B cell (primary cell): Measurements from ENCODE around the gene PTPRN2. TPM values are rescaled to one million over a fixed set of nuclear protein-coding genes. Genes with fewer than 3 reads are reported as not detected.

Experiments used
- ATAC-seq: fragments of 200-7000 bp; cut with Tn5 transposase; one replicate; pipeline ENCODE4 v1.10.0; 2021; ENCODE audit warnings: low read depth, mild to moderate bottlenecking, moderate number of reproducible peaks, moderate library complexity
- CTCF ChIA-PET: fragments of 350-600 bp; sonication (Branson Sonifier 250); formaldehyde crosslinking; loops from one replicate; lab custom pipeline; 2021; ENCODE audit warnings: antibody characterized with exemption, inconsistent platforms; lab: Charles Lee
- POLR2A ChIA-PET: fragments of 350-600 bp; sonication (Branson Sonifier 250); formaldehyde crosslinking; loops from one replicate; lab custom pipeline; 2021; ENCODE audit warnings: antibody characterized with exemption; lab: Charles Lee
- DNase-seq: peaks from one replicate; pipeline ENCODE4 v3.0.0; 2013
- H2AFZ ChIP-seq: 2 replicates; pipeline ENCODE4 v1.6.1; 2012; ENCODE audit warnings: mild to moderate bottlenecking, low read depth, low read length; ENCODE audit not compliant: insufficient read depth, poor library complexity, severe bottlenecking
- H3K27ac ChIP-seq, 2 donors: 1 replicate in 1 of 2; 2 replicates in 1 of 2; pipeline ENCODE4 v1.5.1; 2012 to 2013; ENCODE audit warnings: low read length in 2 of 2, mild to moderate bottlenecking in 2 of 2, moderate library complexity in 1 of 2
- H3K27me3 ChIP-seq, 4 experiments: fragments of 200-600 bp in 1 of 4; sonication (generic) in 1 of 4; replicated peaks in 1 of 4; 1 replicate in 2 of 4; 2 replicates in 2 of 4; pipeline versions ENCODE4 v1.6.1 to v1.7.0; 2013 to 2016; ENCODE audit warnings: low read length in 3 of 4, mild to moderate bottlenecking in 2 of 4, mixed read lengths in 1 of 4, moderate library complexity in 1 of 4; ENCODE audit not compliant: insufficient read depth in 4 of 4, control insufficient read depth in 3 of 4; ENCODE audit errors: control extremely low read depth in 1 of 4
- H3K36me3 ChIP-seq, 2 experiments: replicated peaks in 1 of 2; 1 replicate in 1 of 2; 2 replicates in 1 of 2; pipeline versions ENCODE4 v1.6.1 to v1.7.1; 2013; ENCODE audit warnings: low read length in 1 of 2; ENCODE audit not compliant: insufficient read depth in 2 of 2, control insufficient read depth in 1 of 2; ENCODE audit errors: control extremely low read depth in 1 of 2, extremely low read depth in 1 of 2
- H3K4me1 ChIP-seq, 2 donors: fragments of 200-600 bp in 1 of 2; sonication (generic) in 1 of 2; 1 replicate in 1 of 2; 2 replicates in 1 of 2; pipeline versions ENCODE4 v1.5.1 to v1.6.1; 2013 to 2017; ENCODE audit warnings: low read length in 2 of 2; ENCODE audit not compliant: control insufficient read depth in 2 of 2, insufficient read depth in 2 of 2
- H3K4me2 ChIP-seq: replicated peaks from 2 replicates; pipeline ENCODE3; 2012; ENCODE audit warnings: mild to moderate bottlenecking, low read depth, low read length; ENCODE audit not compliant: poor library complexity, severe bottlenecking
- H3K4me3 ChIP-seq, 5 experiments: fragments of 200-600 bp in 1 of 5; sonication (generic) in 1 of 5; 1 replicate in 3 of 5; 2 replicates in 2 of 5; pipeline versions ENCODE4 v1.5.1 to v1.7.0; 2011 to 2016; ENCODE audit warnings: low read length in 4 of 5, mild to moderate bottlenecking in 4 of 5, low read depth in 2 of 5, control low read depth in 1 of 5, moderate library complexity in 1 of 5; ENCODE audit not compliant: insufficient read depth in 1 of 5; ENCODE audit errors: control extremely low read depth in 1 of 5, extremely low read depth in 1 of 5
- H3K79me2 ChIP-seq: fragments of 200-600 bp; sonication (generic); one replicate; pipeline ENCODE4 v1.6.0; 2016; ENCODE audit warnings: low read length; ENCODE audit not compliant: control insufficient read depth, insufficient read depth
- H3K9ac ChIP-seq: fragments of 200-600 bp; sonication (generic); 2 replicates; pipeline ENCODE4 v1.6.1; 2017; ENCODE audit warnings: mild to moderate bottlenecking, low read length, moderate library complexity
- H3K9me3 ChIP-seq, 3 donors: one replicate each; pipeline versions ENCODE4 v1.6.1 to v1.7.1; 2013; ENCODE audit warnings: low read length in 2 of 3; ENCODE audit not compliant: control insufficient read depth in 2 of 3, insufficient read depth in 1 of 3; ENCODE audit errors: control extremely low read depth in 1 of 3
- H4K20me1 ChIP-seq: 2 replicates; pipeline ENCODE4 v1.6.0; 2012; ENCODE audit warnings: mild to moderate bottlenecking, low read length; ENCODE audit not compliant: insufficient read depth, control insufficient read depth, poor library complexity, severe bottlenecking
- H3K27ac Mint-ChIP-seq: one replicate; pipeline ENCODE4 v1.8.0; 2021; ENCODE audit warnings: mixed read lengths
- H3K27me3 Mint-ChIP-seq: one replicate; pipeline ENCODE4 v1.8.0; 2021; ENCODE audit warnings: mixed read lengths
- H3K4me1 Mint-ChIP-seq: one replicate; pipeline ENCODE4 v1.8.0; 2021; ENCODE audit warnings: mixed read lengths
- H3K4me3 Mint-ChIP-seq: one replicate; pipeline ENCODE4 v1.8.0; 2021; ENCODE audit warnings: mixed read lengths
- H3K9me3 Mint-ChIP-seq: one replicate; pipeline ENCODE4 v1.8.0; 2022; ENCODE audit warnings: mixed read lengths; ENCODE audit not compliant: insufficient read depth
- CTCF ChIP-seq: fragments of 200-600 bp; IDR thresholded peaks from one replicate; pipeline ENCODE4 v1.8.0; 2022; ENCODE audit warnings: antibody characterized with exemption, mild to moderate bottlenecking
- EZH2 ChIP-seq: IDR thresholded peaks from 2 replicates; pipeline ENCODE4 v1.6.1; 2012; ENCODE audit warnings: borderline replicate concordance, low read depth, mild to moderate bottlenecking, moderate library complexity, low read length; ENCODE audit not compliant: insufficient read depth, poor library complexity, severe bottlenecking
- WGBS: methylation state at CpG from one replicate; pipeline ENCODE4 v1.1.5; 2013; ENCODE audit warnings: missing lambda C conversion rate; ENCODE audit not compliant: insufficient coverage; 5-methylcytosine and 5-hydroxymethylcytosine counted together
- intact Hi-C: fragments of 100-400 bp; cut with micrococcal nuclease; formaldehyde crosslinking; loops from one replicate; pipeline ENCODE4 v1.10.0; 2022
- polyA plus RNA-seq: library from polyadenylated mRNA; depleted of rRNA; stranded (reverse); fragments of >200 nt; gene quantifications from 2 replicates; pipeline ENCODE4 v1.2.3, GENCODE V29; 2012
- total RNA-seq, 2 donors: library from RNA; stranded (reverse); fragments of 120-200 nt in 1 of 2; gene quantifications; 1 replicate in 1 of 2; 2 replicates in 1 of 2; pipeline versions ENCODE4 v1.2.3 to v1.2.4, GENCODE V29; 2013 to 2022

PTPRN2 gene
- total and polyA plus RNA-seq, 2 donors (not counting 1 experiment from before 2014, with no cell fraction given): 2.0 to 5.0 TPM

GRCh38 chr7:157561816-157562410 lies 1025.7 kb downstream of the PTPRN2 start:
- 91% methylated on average over 11 of the region's 13 CpGs for WGBS
- Mint-ChIP-seq H3K4me1 (peaks cover 8% of the 10 kb centered on the region), H3K27ac (no peak overlapping the region), H3K4me3 (no peak overlapping the region), H3K9me3 (no peaks in the 10 kb centered on the region), H3K27me3 (no peaks in the 10 kb centered on the region)
- H2AFZ ChIP-seq: no peak overlapping the region
- H3K27me3 ChIP-seq: no peaks in the 10 kb centered on the region
- no peaks in the 10 kb centered on the region for H3K4me1 ChIP-seq
- DNase-seq (no peak), ATAC-seq (no peak)
- H3K27ac ChIP-seq: no peak overlapping the region
- CTCF ChIA-PET: no interaction called here
- intact Hi-C loops: no loop called here
- no peak overlapping the region for H3K9ac ChIP-seq
- no peak overlapping the region for H3K4me3 ChIP-seq
- TF ChIP-seq EZH2 (no peak), CTCF (no peak)
- H4K20me1 ChIP-seq: peaks cover 4% of the 10 kb centered on the region
- POLR2A ChIA-PET: no interaction called here
- peaks cover 0 to 20% (median 0%) of the 10 kb centered on the region in 3 donors for H3K9me3 ChIP-seq
- H3K79me2 ChIP-seq: peaks cover 21% of the 10 kb centered on the region
- H3K4me2 ChIP-seq: no peak overlapping the region
- H3K36me3 ChIP-seq: no peaks in the 10 kb centered on the region

- no peak overlapping the region for H3K4me3 ChIP-seq
- Mint-ChIP-seq H3K27me3 (no peaks in the 10 kb centered on the region), H3K4me1 (peaks cover 6% of the 10 kb centered on the region), H3K27ac (no peak overlapping the region), H3K4me3 (no peak overlapping the region), H3K9me3 (no peaks in the 10 kb centered on the region)
- no peaks in the 10 kb centered on the region for H3K4me1 ChIP-seq
- DNase-seq: no peak
- no peak overlapping the region for H3K27ac ChIP-seq
- POLR2A ChIA-PET: no interaction called here
- H4K20me1 ChIP-seq: peaks cover 4% of the 10 kb centered on the region
- H3K9me3 ChIP-seq: peaks cover 0 to 20% (median 0%) of the 10 kb centered on the region in 3 donors
- CTCF ChIA-PET: no interaction called here
- intact Hi-C loops: no loop called here
- H3K4me2 ChIP-seq: no peak overlapping the region
- H3K27me3 ChIP-seq: no peaks in the 10 kb centered on the region
- peaks cover 16% of the 10 kb centered on the region for H3K79me2 ChIP-seq
- 94% methylated on average over 3 of the region's 3 CpGs for WGBS
- ATAC-seq: no peak
- H3K9ac ChIP-seq: no peak overlapping the region
- H2AFZ ChIP-seq: no peak overlapping the region
- H3K36me3 ChIP-seq: no peaks in the 10 kb centered on the region
- TF ChIP-seq CTCF: no peak
- TF ChIP-seq EZH2: no peak
These were observed 1026.2 kb downstream of the PTPRN2 start for GRCh38 chr7:157561523-157561785.
